Stimulated activated memory B cell treated with anti-CD40 and anti-IgM and Interleukin-4, amounts not matched to agents 10 μg/mL and 1 μg/mL and 100 μg/mL, for 72 hours (primary cell): ENCODE data around the gene SSH2.

Source experiments
- ATAC-seq: fragments of 150-1000 bp; cut with Tn5 transposase; 2 replicates; pipeline ENCODE4 v1.10.0; 2021
- H3K27ac Mint-ChIP-seq: one replicate; pipeline ENCODE4 v1.8.0; 2022; ENCODE audit warnings: mild to moderate bottlenecking, mixed read lengths
- H3K27me3 Mint-ChIP-seq: one replicate; pipeline ENCODE4 v1.8.0; 2022; ENCODE audit warnings: mixed read lengths
- H3K36me3 Mint-ChIP-seq: one replicate; pipeline ENCODE4 v1.8.0; 2022; ENCODE audit warnings: mixed read lengths
- H3K4me1 Mint-ChIP-seq: one replicate; pipeline ENCODE4 v1.8.0; 2022; ENCODE audit warnings: mixed read lengths
- H3K4me3 Mint-ChIP-seq: one replicate; pipeline ENCODE4 v1.8.0; 2022; ENCODE audit warnings: mild to moderate bottlenecking, moderate library complexity, mixed read lengths
- H3K9me3 Mint-ChIP-seq: one replicate; pipeline ENCODE4 v1.8.0; 2022; ENCODE audit warnings: mixed read lengths

Gene SSH2

DNA sequence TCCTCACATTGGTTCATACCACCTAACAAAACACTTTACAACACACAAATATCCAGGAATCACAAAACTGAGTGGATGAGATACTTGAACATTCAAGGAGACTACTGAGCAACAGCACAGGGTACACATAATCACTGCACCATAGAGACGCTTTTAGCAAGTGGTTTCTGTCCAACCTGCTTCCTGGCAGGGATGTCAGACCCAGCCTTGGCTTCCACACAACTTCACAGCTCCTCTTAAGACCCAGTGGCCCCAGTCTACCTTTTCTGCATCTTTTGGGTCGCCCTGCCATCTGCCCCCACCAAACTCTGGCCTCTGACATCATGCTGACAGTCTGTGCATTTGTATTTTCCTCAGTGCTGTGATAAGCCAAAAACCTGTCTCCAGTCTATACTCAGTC is 301.4 kb downstream of the SSH2 start:
- Mint-ChIP-seq H3K36me3 (peaks cover 37% of the 10 kb centered on the region), H3K4me3 (no peak overlapping the region), H3K27me3 (no peaks in the 10 kb centered on the region), H3K4me1 (peaks cover 30% of the 10 kb centered on the region), H3K9me3 (no peaks in the 10 kb centered on the region), H3K27ac (peak overlapping the region; percentile 31)
- ATAC-seq, result no peak

DNA sequence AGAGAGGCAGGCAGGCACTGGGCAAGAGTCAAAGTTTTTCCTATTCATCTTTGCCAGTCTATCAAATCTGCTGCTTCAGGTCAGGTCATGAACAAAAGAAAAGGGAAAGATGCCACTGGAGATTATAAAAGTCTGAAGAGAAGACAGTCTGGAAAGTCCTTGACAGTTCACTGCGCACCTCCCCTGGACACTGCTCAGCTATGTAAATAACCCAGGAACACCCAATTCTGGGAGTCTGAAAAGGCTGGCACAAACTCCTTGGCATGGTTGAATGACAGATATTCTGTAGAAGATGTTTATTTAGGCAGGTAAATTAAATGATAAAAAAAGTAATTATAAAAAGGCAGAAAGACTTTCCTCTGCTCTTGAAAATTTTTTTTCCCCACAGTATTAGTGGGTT is 302.1 kb downstream of the SSH2 start:
- peaks cover 37% of the 10 kb centered on the region for H3K36me3 Mint-ChIP-seq
- H3K27ac Mint-ChIP-seq, result peak overlapping the region; percentile 55
- no peaks in the 10 kb centered on the region for H3K27me3 Mint-ChIP-seq
- H3K4me3 Mint-ChIP-seq, result no peak overlapping the region
- no peaks in the 10 kb centered on the region for H3K9me3 Mint-ChIP-seq
- no peak for ATAC-seq
- peaks cover 37% of the 10 kb centered on the region for H3K4me1 Mint-ChIP-seq

GRCh38 chr17:29625037-29625750 is 304.8 kb downstream of the SSH2 start:
- Mint-ChIP-seq H3K4me3 (no peak overlapping the region), H3K36me3 (peaks cover 14% of the 10 kb centered on the region), H3K4me1 (peaks cover 49% of the 10 kb centered on the region), H3K27me3 (no peaks in the 10 kb centered on the region), H3K9me3 (no peaks in the 10 kb centered on the region), H3K27ac (no peak overlapping the region)
- no peak for ATAC-seq

- Mint-ChIP-seq H3K36me3 (peaks cover 14% of the 10 kb centered on the region), H3K4me3 (no peak overlapping the region), H3K9me3 (no peaks in the 10 kb centered on the region), H3K27me3 (no peaks in the 10 kb centered on the region), H3K27ac (peak overlapping the region; percentile 60), H3K4me1 (peaks cover 49% of the 10 kb centered on the region)
- no peak for ATAC-seq
Observed at GRCh38 chr17:29624586-29624985, 305.4 kb downstream of the SSH2 start.

DNA sequence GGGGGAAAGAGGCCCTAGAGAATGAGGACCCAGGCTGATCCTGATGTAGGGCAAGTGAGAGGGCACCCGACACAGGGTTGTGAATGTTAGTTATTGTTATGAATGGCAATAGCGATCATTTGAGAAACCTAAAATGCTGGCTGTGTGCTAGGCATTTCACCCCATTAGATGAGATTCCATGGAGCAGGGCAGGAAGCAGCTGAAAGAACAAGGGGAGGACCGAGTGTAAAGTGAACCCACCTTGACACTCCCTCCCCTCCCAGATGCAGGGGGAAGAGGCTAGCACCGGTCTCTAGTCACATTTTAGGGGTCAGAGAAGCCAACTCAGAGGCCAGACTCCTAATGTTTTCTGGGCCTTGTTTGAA is 306.8 kb downstream of the SSH2 start:
- Mint-ChIP-seq H3K4me3 (peak overlapping the region; percentile 75), H3K27me3 (no peaks in the 10 kb centered on the region), H3K36me3 (peaks cover 7% of the 10 kb centered on the region), H3K4me1 (peaks cover 53% of the 10 kb centered on the region), H3K9me3 (no peaks in the 10 kb centered on the region), H3K27ac (peak overlapping the region; percentile 60)
- no peak for ATAC-seq

DNA sequence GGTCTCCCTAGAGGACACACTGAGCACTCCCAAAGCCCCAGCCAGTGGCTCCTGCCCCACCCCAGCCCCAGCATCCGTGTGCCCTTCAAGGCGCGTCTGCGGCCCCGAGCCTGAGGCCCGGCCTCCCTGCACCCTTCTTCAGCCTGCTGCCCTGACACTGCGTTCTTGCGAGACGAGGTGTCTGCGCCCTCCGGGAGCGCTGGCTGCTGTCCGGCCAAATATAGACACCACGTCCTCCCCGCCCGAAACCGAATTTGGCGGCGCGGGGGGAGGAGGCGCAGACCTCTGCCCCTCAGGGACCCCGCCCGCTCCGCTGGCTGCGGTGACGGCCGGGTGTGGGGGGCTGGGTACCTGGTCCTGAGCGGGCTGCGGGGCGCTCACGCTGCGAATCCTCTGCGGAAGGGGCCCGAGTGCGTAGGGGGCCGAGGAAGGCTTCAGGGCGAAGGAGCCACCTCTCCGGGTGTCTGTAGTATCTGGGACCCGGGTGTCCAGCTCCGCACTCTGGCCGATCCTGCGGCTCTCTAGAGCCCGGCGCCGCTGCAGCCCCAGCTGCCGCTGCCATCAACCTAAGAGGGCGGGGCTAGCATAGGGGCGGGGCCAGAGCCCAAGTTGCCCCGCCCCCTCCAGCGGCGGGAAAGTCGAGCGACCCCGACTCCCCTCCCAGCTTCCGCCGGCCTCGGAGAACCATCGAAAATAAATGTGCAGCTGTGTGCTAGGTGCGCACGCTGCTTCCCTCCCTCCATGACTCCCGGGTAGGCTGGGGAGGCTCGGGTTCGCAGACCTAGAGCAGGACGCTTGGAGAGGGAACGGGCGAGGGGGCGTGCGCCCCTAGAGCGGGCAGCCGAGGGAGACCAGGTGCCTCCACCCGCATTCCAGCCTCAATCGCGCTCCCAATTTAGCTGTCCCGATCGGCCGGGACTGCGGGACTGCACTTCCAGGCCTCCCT is 307.4 kb downstream of the SSH2 start, which contains the start of gene CORO6:
TSS of gene CORO6 (minus strand) at position 576 of the 946 bp plus-strand sequence. CDS start 1,491 bp downstream, outside the sequence.
- Mint-ChIP-seq H3K27ac (peak within 1 kb of the TSS; percentile 60), H3K9me3 (no peaks in the 10 kb centered on the region), H3K27me3 (no peaks in the 10 kb centered on the region), H3K4me3 (peak within 1 kb of the TSS; percentile 75), H3K36me3 (peaks cover 7% of the 10 kb centered on the region), H3K4me1 (peaks cover 53% of the 10 kb centered on the region)
- peak; percentile 75 for ATAC-seq

DNA sequence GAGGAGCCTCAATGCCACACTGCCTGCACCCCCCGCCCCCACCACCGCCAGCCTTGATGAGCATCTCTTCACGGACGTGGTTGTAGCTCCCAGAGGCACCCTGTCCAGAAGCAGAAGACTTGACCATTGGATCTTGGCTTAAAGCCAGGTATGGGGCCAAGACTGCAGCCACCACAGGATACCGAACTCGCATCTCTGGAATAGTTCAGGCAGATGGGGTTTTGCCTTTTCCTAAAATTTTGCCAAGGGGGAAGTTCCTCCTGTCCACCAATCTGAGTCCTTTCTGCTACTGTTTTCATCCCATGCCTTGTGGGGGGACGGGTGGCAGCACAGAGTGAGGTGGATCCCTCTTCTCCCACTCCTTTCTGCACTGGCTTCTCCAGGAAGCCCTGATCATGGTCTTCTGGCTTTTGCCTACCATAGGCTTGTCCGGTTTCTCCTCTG is 308.3 kb downstream of the SSH2 start:
- H3K27me3 Mint-ChIP-seq, result peaks cover 6% of the 10 kb centered on the region
- peaks cover 55% of the 10 kb centered on the region for H3K4me1 Mint-ChIP-seq
- peak overlapping the region; percentile 54 for H3K27ac Mint-ChIP-seq
- ATAC-seq, result no peak
- H3K4me3 Mint-ChIP-seq, result peak overlapping the region; percentile 75
- no peaks in the 10 kb centered on the region for H3K9me3 Mint-ChIP-seq
- H3K36me3 Mint-ChIP-seq, result peaks cover 7% of the 10 kb centered on the region

- no peak overlapping the region for H3K27ac Mint-ChIP-seq
- peaks cover 62% of the 10 kb centered on the region for H3K4me1 Mint-ChIP-seq
- no peak overlapping the region for H3K4me3 Mint-ChIP-seq
- peaks cover 11% of the 10 kb centered on the region for H3K27me3 Mint-ChIP-seq
- no peak for ATAC-seq
- H3K9me3 Mint-ChIP-seq, result no peaks in the 10 kb centered on the region
- H3K36me3 Mint-ChIP-seq, result peaks cover 6% of the 10 kb centered on the region
Observed at GRCh38 chr17:29620779-29621500, 309.1 kb downstream of the SSH2 start.

DNA sequence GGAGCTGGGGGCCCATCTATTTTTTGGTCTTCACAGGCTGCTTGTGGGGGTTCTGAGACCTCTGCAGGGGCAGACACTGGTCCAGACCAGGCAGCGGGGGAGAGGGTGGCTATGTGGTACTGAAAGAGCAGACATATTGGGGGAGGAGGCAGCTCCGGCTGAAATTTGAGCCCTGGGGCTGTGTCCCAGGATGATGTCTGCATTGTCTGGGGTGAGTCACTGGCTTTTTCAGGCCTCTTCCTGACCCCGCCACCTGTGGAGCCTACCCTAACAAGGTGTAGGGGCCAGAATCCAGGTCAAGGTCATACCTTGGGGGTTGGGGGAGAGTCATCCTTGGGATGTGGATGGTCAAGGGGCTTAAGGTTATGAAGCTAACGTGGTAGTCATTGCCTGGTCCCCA is 309.8 kb downstream of the SSH2 start:
- ATAC-seq, result no peak
- H3K27me3 Mint-ChIP-seq, result peaks cover 11% of the 10 kb centered on the region
- no peak overlapping the region for H3K4me3 Mint-ChIP-seq
- peaks cover 64% of the 10 kb centered on the region for H3K4me1 Mint-ChIP-seq
- H3K9me3 Mint-ChIP-seq, result no peaks in the 10 kb centered on the region
- H3K27ac Mint-ChIP-seq, result no peak overlapping the region
- H3K36me3 Mint-ChIP-seq, result no peaks in the 10 kb centered on the region

GRCh38 chr17:29619251-29619650 is 310.8 kb downstream of the SSH2 start:
- H3K27me3 Mint-ChIP-seq, result peaks cover 11% of the 10 kb centered on the region
- peaks cover 67% of the 10 kb centered on the region for H3K4me1 Mint-ChIP-seq
- no peak overlapping the region for H3K27ac Mint-ChIP-seq
- no peak for ATAC-seq
- H3K4me3 Mint-ChIP-seq, result no peak overlapping the region
- no peaks in the 10 kb centered on the region for H3K9me3 Mint-ChIP-seq
- H3K36me3 Mint-ChIP-seq, result no peaks in the 10 kb centered on the region

GRCh38 chr17:29618272-29619065 is 311.6 kb downstream of the SSH2 start:
- H3K27ac Mint-ChIP-seq, result no peak overlapping the region
- H3K9me3 Mint-ChIP-seq, result no peaks in the 10 kb centered on the region
- H3K4me3 Mint-ChIP-seq, result peak overlapping the region; percentile 39
- H3K36me3 Mint-ChIP-seq, result no peaks in the 10 kb centered on the region
- peaks cover 67% of the 10 kb centered on the region for H3K4me1 Mint-ChIP-seq
- ATAC-seq, result no peak
- peaks cover 11% of the 10 kb centered on the region for H3K27me3 Mint-ChIP-seq

- Mint-ChIP-seq H3K4me1 (peaks cover 59% of the 10 kb centered on the region), H3K27ac (peak overlapping the region; percentile 77), H3K36me3 (no peaks in the 10 kb centered on the region), H3K27me3 (peaks cover 11% of the 10 kb centered on the region), H3K9me3 (no peaks in the 10 kb centered on the region), H3K4me3 (peak overlapping the region; percentile 86)
- ATAC-seq, result peak; percentile 59
Observed at GRCh38 chr17:29617481-29618271, 312.4 kb downstream of the SSH2 start.

- Mint-ChIP-seq H3K9me3 (no peaks in the 10 kb centered on the region), H3K27ac (peak overlapping the region; percentile 77), H3K4me3 (peak overlapping the region; percentile 86), H3K36me3 (no peaks in the 10 kb centered on the region), H3K27me3 (peaks cover 11% of the 10 kb centered on the region), H3K4me1 (peaks cover 54% of the 10 kb centered on the region)
- ATAC-seq, result peak; percentile 84
Observed at GRCh38 chr17:29617125-29617480, 312.9 kb downstream of the SSH2 start.
